SK-N-SH treated with all-trans-retinoic acid at 6 μM for 48 hours (cell line): ENCODE data around the gene USP15.

Source experiments
- ATAC-seq: fragments of 200-7000 bp; cut with Tn5 transposase; 3 replicates; pipeline ENCODE4 v1.9.1; 2020; ENCODE audit warnings: mild to moderate bottlenecking, moderate library complexity
- ARNTL ChIP-seq: fragments of 450-650 bp; formaldehyde crosslinking; IDR thresholded peaks from 2 replicates; pipeline ENCODE4 v1.5.0; 2020; ENCODE audit warnings: low read depth, mild to moderate bottlenecking, moderate library complexity, borderline replicate concordance
- BACH2 ChIP-seq: fragments of 250-450 bp; sonication (Bioruptor Pico); IDR thresholded peaks from 2 replicates; pipeline ENCODE4 v1.9.0; 2021; ENCODE audit warnings: mild to moderate bottlenecking, borderline replicate concordance
- CREB5 ChIP-seq: fragments of 250-450 bp; sonication (Bioruptor Pico); IDR thresholded peaks from 2 replicates; pipeline ENCODE4 v1.5.1; 2020; ENCODE audit warnings: low read depth, mild to moderate bottlenecking, moderate library complexity
- CSDC2 ChIP-seq: fragments of 250-450 bp; sonication (Bioruptor Pico); IDR thresholded peaks from 2 replicates; pipeline ENCODE4 v1.5.0; 2020; ENCODE audit warnings: mild to moderate bottlenecking, moderate library complexity
- ESRRG ChIP-seq: fragments of 250-450 bp; sonication (Bioruptor Pico); IDR thresholded peaks from 2 replicates; pipeline ENCODE4 v1.6.1; 2021; ENCODE audit warnings: mild to moderate bottlenecking
- GLIS3 ChIP-seq: fragments of 250-450 bp; sonication (Bioruptor Pico); IDR thresholded peaks from 2 replicates; pipeline ENCODE4 v1.5.0; 2020; ENCODE audit warnings: mild to moderate bottlenecking, moderate library complexity
- ISL1 ChIP-seq: fragments of 250-450 bp; sonication (Bioruptor Pico); IDR thresholded peaks from 2 replicates; pipeline ENCODE4 v2.1.2; 2022; ENCODE audit warnings: mild to moderate bottlenecking, moderate library complexity
- PPARA ChIP-seq: fragments of 250-450 bp; sonication (Bioruptor Pico); IDR thresholded peaks from 2 replicates; pipeline ENCODE4 v1.5.0; 2020; ENCODE audit warnings: mild to moderate bottlenecking, borderline replicate concordance
- RARB ChIP-seq: fragments of 250-450 bp; sonication (Bioruptor Pico); IDR thresholded peaks from 2 replicates; pipeline ENCODE4 v1.8.0; 2021; ENCODE audit warnings: mild to moderate bottlenecking, moderate library complexity
- SNAI2 ChIP-seq: fragments of 250-450 bp; sonication (Bioruptor Pico); IDR thresholded peaks from 2 replicates; pipeline ENCODE4 v1.5.0; 2020; ENCODE audit warnings: mild to moderate bottlenecking, moderate library complexity
- TCF4 ChIP-seq: fragments of 250-450 bp; sonication (Bioruptor Pico); IDR thresholded peaks from 2 replicates; pipeline ENCODE4 v1.8.0; 2021; ENCODE audit warnings: mild to moderate bottlenecking, moderate library complexity, borderline replicate concordance
- TOX ChIP-seq: fragments of 250-450 bp; sonication (Bioruptor Pico); IDR thresholded peaks from 2 replicates; pipeline ENCODE4 v1.8.0; 2021; ENCODE audit warnings: mild to moderate bottlenecking, moderate library complexity, borderline replicate concordance
- TSHZ2 ChIP-seq: fragments of 250-450 bp; sonication (Bioruptor Pico); IDR thresholded peaks from 2 replicates; pipeline ENCODE4 v1.5.0; 2020; ENCODE audit warnings: mild to moderate bottlenecking, moderate library complexity
- ZC3H10 ChIP-seq: fragments of 250-450 bp; sonication (Bioruptor Pico); IDR thresholded peaks from 2 replicates; pipeline ENCODE4 v1.5.1; 2021; ENCODE audit warnings: mild to moderate bottlenecking, moderate library complexity
- ZFP3 ChIP-seq: fragments of 250-450 bp; sonication (Bioruptor Pico); IDR thresholded peaks from 2 replicates; pipeline ENCODE4 v1.5.0; 2020; ENCODE audit warnings: mild to moderate bottlenecking, moderate library complexity
- ZNF70 ChIP-seq: fragments of 450-650 bp; formaldehyde crosslinking; IDR thresholded peaks from 2 replicates; pipeline ENCODE4 v1.5.0; 2020; ENCODE audit warnings: mild to moderate bottlenecking, moderate library complexity
- ZNF8 ChIP-seq: fragments of 450-650 bp; formaldehyde crosslinking; IDR thresholded peaks from 2 replicates; pipeline ENCODE4 v1.5.0; 2020; ENCODE audit warnings: mild to moderate bottlenecking, moderate library complexity
- TF ChIP-seq, protein P1 (sequence below): fragments of 250-450 bp; sonication (Bioruptor Pico); IDR thresholded peaks from 2 replicates; pipeline ENCODE4 v1.5.1; 2021; ENCODE audit warnings: mild to moderate bottlenecking, moderate library complexity
- TF ChIP-seq, protein P2 (sequence below): fragments of 250-450 bp; sonication (Bioruptor Pico); IDR thresholded peaks from 2 replicates; pipeline ENCODE4 v1.8.0; 2020; ENCODE audit warnings: mild to moderate bottlenecking, moderate library complexity, borderline replicate concordance

Gene USP15

GRCh38 chr12:62282057-62282774 is 22.0 kb downstream of the USP15 start:
- no peak for ATAC-seq
- TF ChIP-seq, protein P1, sequence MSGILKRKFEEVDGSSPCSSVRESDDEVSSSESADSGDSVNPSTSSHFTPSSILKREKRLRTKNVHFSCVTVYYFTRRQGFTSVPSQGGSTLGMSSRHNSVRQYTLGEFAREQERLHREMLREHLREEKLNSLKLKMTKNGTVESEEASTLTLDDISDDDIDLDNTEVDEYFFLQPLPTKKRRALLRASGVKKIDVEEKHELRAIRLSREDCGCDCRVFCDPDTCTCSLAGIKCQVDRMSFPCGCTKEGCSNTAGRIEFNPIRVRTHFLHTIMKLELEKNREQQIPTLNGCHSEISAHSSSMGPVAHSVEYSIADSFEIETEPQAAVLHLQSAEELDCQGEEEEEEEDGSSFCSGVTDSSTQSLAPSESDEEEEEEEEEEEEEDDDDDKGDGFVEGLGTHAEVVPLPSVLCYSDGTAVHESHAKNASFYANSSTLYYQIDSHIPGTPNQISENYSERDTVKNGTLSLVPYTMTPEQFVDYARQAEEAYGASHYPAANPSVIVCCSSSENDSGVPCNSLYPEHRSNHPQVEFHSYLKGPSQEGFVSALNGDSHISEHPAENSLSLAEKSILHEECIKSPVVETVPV (CRISPR knock-in tag) = no peak
- TF ChIP-seq ZNF8 (CRISPR knock-in tag) (no peak), TOX (CRISPR knock-in tag) (no peak), GLIS3 (CRISPR knock-in tag) (no peak), ISL1 (CRISPR knock-in tag) (no peak), PPARA (CRISPR knock-in tag) (no peak)
- TF ChIP-seq, protein P2, sequence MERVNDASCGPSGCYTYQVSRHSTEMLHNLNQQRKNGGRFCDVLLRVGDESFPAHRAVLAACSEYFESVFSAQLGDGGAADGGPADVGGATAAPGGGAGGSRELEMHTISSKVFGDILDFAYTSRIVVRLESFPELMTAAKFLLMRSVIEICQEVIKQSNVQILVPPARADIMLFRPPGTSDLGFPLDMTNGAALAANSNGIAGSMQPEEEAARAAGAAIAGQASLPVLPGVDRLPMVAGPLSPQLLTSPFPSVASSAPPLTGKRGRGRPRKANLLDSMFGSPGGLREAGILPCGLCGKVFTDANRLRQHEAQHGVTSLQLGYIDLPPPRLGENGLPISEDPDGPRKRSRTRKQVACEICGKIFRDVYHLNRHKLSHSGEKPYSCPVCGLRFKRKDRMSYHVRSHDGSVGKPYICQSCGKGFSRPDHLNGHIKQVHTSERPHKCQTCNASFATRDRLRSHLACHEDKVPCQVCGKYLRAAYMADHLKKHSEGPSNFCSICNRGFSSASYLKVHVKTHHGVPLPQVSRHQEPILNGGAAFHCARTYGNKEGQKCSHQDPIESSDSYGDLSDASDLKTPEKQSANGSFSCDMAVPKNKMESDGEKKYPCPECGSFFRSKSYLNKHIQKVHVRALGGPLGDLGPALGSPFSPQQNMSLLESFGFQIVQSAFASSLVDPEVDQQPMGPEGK (CRISPR knock-in tag) = no peak

- TF ChIP-seq CSDC2 (CRISPR knock-in tag) = no peak
- no peak for TF ChIP-seq PPARA (CRISPR knock-in tag)
- TF ChIP-seq ARNTL = no peak
- no peak for TF ChIP-seq ZFP3 (CRISPR knock-in tag)
- no peak for TF ChIP-seq ZNF8 (CRISPR knock-in tag)
- TF ChIP-seq, protein P1 (CRISPR knock-in tag) = no peak
- no peak for TF ChIP-seq CREB5 (CRISPR knock-in tag)
- TF ChIP-seq, protein P2 (CRISPR knock-in tag) = no peak
- no peak for TF ChIP-seq RARB (CRISPR knock-in tag)
- TF ChIP-seq ZNF70 (CRISPR knock-in tag) = no peak
- TF ChIP-seq ESRRG (CRISPR knock-in tag) = no peak
- TF ChIP-seq TSHZ2 (CRISPR knock-in tag) = no peak
- no peak for ATAC-seq
These were observed 24.5 kb downstream of the USP15 start for GRCh38 chr12:62284749-62285148.

DNA sequence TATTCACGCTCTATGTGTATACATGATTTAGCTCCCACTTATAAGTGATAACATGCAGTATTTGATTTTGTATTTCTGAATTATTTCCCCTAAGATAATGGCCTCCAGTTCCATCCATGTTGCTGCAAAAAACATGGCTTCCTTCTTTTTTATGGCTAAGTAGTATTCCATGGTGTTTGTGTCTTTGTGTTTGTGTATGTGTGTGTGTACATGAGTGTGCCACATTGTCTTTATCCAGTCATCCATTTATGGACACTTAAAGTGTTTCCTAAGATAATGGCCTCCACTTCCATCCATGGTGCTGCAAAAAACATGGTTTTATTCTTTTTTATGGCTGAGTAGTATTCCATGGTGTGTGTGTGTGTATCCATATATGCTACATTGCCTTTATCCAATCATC is 25.1 kb downstream of the USP15 start:
- no peak for ATAC-seq
- no peak for TF ChIP-seq BACH2 (CRISPR knock-in tag)
- TF ChIP-seq, protein P2 (CRISPR knock-in tag) = no peak
- TF ChIP-seq ZC3H10 (CRISPR knock-in tag) = no peak
- no peak for TF ChIP-seq SNAI2
- no peak for TF ChIP-seq PPARA (CRISPR knock-in tag)
- no peak for TF ChIP-seq ESRRG (CRISPR knock-in tag)
- TF ChIP-seq TSHZ2 (CRISPR knock-in tag) = no peak
- no peak for TF ChIP-seq GLIS3 (CRISPR knock-in tag)
- TF ChIP-seq ARNTL = no peak
- no peak for TF ChIP-seq TCF4 (CRISPR knock-in tag)
